Kidney epithelial cell (primary cell): ENCODE results near the gene BARX2. TPM values are rescaled to one million over a fixed set of nuclear protein-coding genes. Genes with fewer than 3 reads are reported as not detected.

Experiments used
- DNase-seq: peaks from one replicate; pipeline ENCODE4 v3.0.0-alpha.2; 2010; ENCODE audit warnings: low read depth
- H3K27me3 ChIP-seq: 2 replicates; pipeline ENCODE4 v1.6.0; 2011; ENCODE audit warnings: low read length; ENCODE audit not compliant: control insufficient read depth, insufficient read depth
- H3K36me3 ChIP-seq: 2 replicates; pipeline ENCODE4 v1.5.1; 2011; ENCODE audit warnings: low read length; ENCODE audit not compliant: control insufficient read depth, insufficient read depth
- H3K4me3 ChIP-seq: 2 replicates; pipeline ENCODE4 v1.5.1; 2011; ENCODE audit warnings: low read depth, mild to moderate bottlenecking, control low read depth, low read length
- total RNA-seq: library from RNA; depleted of rRNA; stranded (reverse); fragments of >200 nt; gene quantifications from 2 replicates; pipeline ENCODE4 v1.2.3, GENCODE V29; 2015
- TF ChIP-seq, protein P1 (sequence below): IDR thresholded peaks from 2 replicates; pipeline ENCODE4 v1.5.1; 2011; ENCODE audit warnings: mild to moderate bottlenecking, moderate library complexity, low read length, control low read depth, inconsistent platforms; ENCODE audit not compliant: insufficient read depth, poor library complexity, severe bottlenecking

The BARX2 gene
- total RNA-seq, 1 donor from 2014 or later = not detected

DNA sequence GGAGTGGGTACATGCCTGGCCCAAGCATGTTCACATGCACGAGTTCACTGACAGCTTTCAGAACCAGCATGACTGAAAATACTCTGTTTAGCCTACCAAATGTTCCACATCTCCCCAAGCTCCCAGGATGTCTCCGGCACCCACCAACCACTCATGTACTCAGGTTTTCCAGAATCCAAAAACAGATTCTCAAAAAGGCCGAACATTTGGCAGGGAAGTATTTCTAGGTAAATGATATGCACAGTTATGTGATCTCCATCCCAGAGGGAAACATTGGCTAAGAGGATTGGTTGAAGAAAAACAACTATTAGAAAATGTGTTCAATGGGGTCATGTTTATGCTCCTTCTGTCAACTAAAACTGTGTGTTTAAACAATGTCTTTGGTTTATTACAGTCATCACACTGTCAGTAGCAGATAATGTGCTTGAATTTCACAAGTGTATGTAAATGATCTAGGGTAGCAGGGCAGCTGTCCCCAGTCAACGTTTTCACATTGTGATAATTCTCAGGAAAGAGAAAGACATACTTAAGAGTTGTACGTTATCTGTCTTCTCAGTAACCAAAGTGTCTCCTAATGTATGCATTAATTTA lies 52.3 kb downstream of the BARX2 start:
- no peaks in the 10 kb centered on the region for H3K27me3 ChIP-seq
- H3K36me3 ChIP-seq = no peaks in the 10 kb centered on the region
- TF ChIP-seq, protein P1, sequence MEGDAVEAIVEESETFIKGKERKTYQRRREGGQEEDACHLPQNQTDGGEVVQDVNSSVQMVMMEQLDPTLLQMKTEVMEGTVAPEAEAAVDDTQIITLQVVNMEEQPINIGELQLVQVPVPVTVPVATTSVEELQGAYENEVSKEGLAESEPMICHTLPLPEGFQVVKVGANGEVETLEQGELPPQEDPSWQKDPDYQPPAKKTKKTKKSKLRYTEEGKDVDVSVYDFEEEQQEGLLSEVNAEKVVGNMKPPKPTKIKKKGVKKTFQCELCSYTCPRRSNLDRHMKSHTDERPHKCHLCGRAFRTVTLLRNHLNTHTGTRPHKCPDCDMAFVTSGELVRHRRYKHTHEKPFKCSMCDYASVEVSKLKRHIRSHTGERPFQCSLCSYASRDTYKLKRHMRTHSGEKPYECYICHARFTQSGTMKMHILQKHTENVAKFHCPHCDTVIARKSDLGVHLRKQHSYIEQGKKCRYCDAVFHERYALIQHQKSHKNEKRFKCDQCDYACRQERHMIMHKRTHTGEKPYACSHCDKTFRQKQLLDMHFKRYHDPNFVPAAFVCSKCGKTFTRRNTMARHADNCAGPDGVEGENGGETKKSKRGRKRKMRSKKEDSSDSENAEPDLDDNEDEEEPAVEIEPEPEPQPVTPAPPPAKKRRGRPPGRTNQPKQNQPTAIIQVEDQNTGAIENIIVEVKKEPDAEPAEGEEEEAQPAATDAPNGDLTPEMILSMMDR = no peak
- DNase-seq = no peak
- no peak overlapping the region for H3K4me3 ChIP-seq

DNA sequence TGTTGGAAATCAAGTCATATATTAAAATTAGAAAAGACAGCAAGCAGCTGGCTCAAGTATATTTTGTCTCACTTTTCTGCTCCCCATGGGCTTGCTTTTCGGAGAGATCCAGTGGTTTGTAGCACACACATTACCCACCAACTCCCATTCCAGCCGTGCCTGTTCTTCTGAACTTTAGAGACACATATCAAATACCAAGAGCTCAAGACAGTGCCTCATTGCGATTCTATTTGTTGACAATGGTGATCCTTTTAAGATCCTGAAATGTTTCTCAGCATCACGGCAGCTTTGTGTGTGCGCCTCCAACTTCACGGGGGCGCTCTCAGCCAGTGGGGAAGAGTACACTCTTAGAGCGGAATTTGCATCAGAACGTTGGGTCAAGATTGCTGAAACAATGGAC lies 52.9 kb downstream of the BARX2 start:
- no peak for DNase-seq
- Histone ChIP-seq H3K27me3 (no peaks in the 10 kb centered on the region), H3K4me3 (no peak overlapping the region), H3K36me3 (no peaks in the 10 kb centered on the region)
- TF ChIP-seq, protein P1 = no peak

DNA sequence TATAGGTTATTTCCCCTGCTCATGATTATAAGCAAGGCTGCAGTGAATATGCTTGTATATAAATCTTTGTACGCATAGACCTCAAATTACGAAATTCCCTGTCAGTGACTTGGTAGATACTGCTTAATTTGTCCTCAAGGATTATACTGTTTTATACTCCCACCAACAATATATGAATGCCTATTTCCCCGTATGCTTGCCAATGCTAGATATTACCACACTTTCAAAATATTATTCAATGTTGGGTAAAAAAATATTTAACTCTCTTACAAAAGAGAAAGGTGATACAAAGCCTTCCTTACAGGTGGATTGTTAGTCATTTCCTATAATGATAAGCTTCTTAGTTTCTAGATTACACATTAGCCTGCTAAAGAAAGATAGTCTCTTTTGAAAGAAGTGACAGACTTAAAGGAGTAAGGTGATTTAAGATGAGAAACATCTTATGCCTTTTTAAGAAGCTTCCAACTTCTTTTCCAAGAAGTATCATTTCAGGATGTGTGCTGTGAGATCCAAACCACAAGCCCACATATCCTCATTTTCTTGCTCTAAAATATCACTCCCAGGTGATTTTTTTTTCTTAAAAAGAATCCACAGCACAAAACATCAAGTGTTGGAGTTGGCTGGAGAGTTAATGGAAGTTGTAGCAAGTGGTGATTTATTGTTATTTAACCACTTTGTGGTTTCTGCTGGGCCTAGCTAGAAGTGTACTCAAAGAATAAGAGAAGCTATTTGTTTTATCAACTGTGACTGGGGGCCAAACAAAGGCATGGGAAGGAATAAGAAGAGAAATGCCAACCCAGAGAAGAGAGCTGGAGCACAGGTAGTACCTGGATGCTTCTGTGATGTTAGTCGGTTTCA lies 59.2 kb downstream of the BARX2 start:
- DNase-seq = peak; percentile 64
- H3K36me3 ChIP-seq = no peaks in the 10 kb centered on the region
- H3K4me3 ChIP-seq = no peak overlapping the region
- TF ChIP-seq, protein P1 = no peak
- no peaks in the 10 kb centered on the region for H3K27me3 ChIP-seq

DNA sequence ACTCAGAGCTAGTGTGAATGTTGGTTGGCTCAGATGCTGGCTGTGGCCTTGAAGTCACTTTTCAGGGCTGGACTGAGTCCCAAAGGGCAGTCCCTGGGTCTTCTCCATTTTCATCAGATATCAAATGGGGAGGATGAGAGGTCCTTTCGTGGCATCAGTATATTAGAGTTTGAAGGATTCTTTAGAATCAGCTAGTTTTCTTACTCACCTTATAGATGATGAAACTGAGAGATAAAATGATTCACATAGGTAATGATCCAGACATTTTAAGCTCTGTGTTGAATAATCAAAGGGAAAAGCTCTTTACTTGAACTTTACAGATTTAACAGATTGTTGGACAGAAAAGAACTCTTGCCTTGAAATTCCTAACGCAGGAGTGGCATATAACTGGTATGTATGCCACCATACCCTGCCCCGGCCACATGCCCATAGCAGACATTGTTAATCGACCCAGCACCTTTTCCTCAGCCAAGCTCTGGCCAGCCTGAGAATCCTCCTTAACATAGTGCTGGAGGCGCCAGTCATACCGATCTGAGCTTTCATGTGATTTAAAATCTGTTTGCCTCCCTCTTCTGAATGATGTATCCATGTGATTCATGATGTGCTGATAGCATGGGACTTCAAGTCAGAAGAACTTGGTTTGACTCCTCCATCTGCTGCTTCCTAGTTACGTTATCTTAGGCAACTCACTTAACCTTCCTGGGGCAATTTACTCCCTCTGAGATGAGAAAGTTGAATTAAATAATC lies 60.0 kb downstream of the BARX2 start:
- Histone ChIP-seq H3K36me3 (no peaks in the 10 kb centered on the region), H3K4me3 (no peak overlapping the region), H3K27me3 (no peaks in the 10 kb centered on the region)
- peak; percentile 19 for DNase-seq
- TF ChIP-seq, protein P1 = no peak

DNA sequence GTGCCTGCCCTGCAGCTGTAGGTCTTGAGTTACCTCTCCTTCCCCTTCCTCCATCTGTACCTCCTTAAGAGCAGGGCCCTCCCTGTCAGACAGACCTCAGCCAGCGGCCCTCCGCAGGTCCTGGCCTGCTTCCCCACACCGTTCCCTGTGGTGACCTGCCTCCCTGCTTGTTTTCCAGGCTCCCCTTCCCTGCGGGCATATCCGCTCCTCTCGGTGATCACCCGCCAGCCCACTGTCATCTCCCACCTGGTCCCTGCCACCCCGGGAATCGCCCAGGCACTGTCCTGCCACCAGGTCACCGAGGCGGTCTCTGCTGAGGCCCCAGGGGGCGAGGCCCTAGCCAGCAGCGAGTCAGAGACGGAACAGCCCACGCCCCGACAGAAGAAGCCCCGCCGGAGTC lies 60.9 kb downstream of the BARX2 start:
- TF ChIP-seq, protein P1 = no peak

More for the DNA sequence above, 60.9 kb downstream of the BARX2 start:
- Histone ChIP-seq H3K4me3 (no peak overlapping the region), H3K27me3 (no peaks in the 10 kb centered on the region), H3K36me3 (no peaks in the 10 kb centered on the region)
- no peak for DNase-seq
